Smooth muscle cell (in vitro differentiated cells): ENCODE data around the gene CFAP157. TPM values are rescaled to one million over a fixed set of nuclear protein-coding genes. Genes with fewer than 3 reads are reported as not detected.
A peak's percentile ranks its signal among the peaks of the same experiment; 100 is the strongest.

Experiments used
- DNase-seq: peaks from one replicate; lab custom pipeline; 2025; ENCODE audit not compliant: unreplicated experiment; lab: John Stamatoyannopoulos, UW
- H2AFZ ChIP-seq: fragments of 200-600 bp; sonication (generic); 2 replicates; pipeline ENCODE4 v1.6.0; 2016; ENCODE audit warnings: antibody characterized with exemption, low read depth, mild to moderate bottlenecking
- H3F3A ChIP-seq: fragments of 200-600 bp; sonication (generic); 2 replicates; pipeline ENCODE4 v1.6.0; 2017; ENCODE audit warnings: antibody characterized with exemption, low read depth
- H3K27ac ChIP-seq: fragments of 200-600 bp; sonication (generic); 2 replicates; pipeline ENCODE4 v1.5.1; 2016; ENCODE audit warnings: low read depth, mild to moderate bottlenecking
- H3K27me3 ChIP-seq: fragments of 200-600 bp; sonication (generic); 2 replicates; pipeline ENCODE4 v1.6.1; 2016; ENCODE audit warnings: low read depth, mild to moderate bottlenecking
- H3K36me3 ChIP-seq: fragments of 200-600 bp; sonication (generic); 2 replicates; pipeline ENCODE4 v1.5.1; 2016; ENCODE audit warnings: low read depth
- H3K4me1 ChIP-seq: fragments of 200-600 bp; sonication (generic); 2 replicates; pipeline ENCODE4 v1.5.1; 2016; ENCODE audit warnings: low read depth
- H3K4me2 ChIP-seq: fragments of 200-600 bp; sonication (generic); 2 replicates; pipeline ENCODE4 v1.6.0; 2016; ENCODE audit warnings: mild to moderate bottlenecking
- H3K4me3 ChIP-seq: fragments of 200-600 bp; sonication (generic); 2 replicates; pipeline ENCODE4 v1.5.1; 2016; ENCODE audit warnings: mild to moderate bottlenecking
- H3K79me2 ChIP-seq: fragments of 200-600 bp; sonication (generic); 2 replicates; pipeline ENCODE4 v1.6.0; 2016; ENCODE audit warnings: low read depth, mild to moderate bottlenecking
- H3K9ac ChIP-seq: fragments of 200-600 bp; sonication (generic); 2 replicates; pipeline ENCODE4 v1.6.0; 2016; ENCODE audit warnings: low read depth
- H3K9me3 ChIP-seq: fragments of 200-600 bp; sonication (generic); replicated peaks from 2 replicates; pipeline ENCODE4 v1.5.1; 2016; ENCODE audit warnings: low read depth
- H4K20me1 ChIP-seq: fragments of 200-600 bp; sonication (generic); 2 replicates; pipeline ENCODE4 v1.6.0; 2016; ENCODE audit warnings: low read depth
- CTCF ChIP-seq: fragments of 200-600 bp; sonication (generic); IDR thresholded peaks from 2 replicates; pipeline ENCODE4 v1.5.1; 2017; ENCODE audit warnings: borderline replicate concordance, mild to moderate bottlenecking, antibody characterized with exemption; ENCODE audit not compliant: insufficient read depth, poor library complexity, severe bottlenecking
- WGBS: methylation state at CpG from one replicate; pipeline ENCODE4 v1.1.7; 2016; ENCODE audit warnings: low lambda C conversion rate; 5-methylcytosine and 5-hydroxymethylcytosine counted together
- polyA plus RNA-seq: library from polyadenylated mRNA; unstranded; fragments of >200 nt; fragmentation: Nextera tagmentation; extraction: Ambion mirVana; gene quantifications from 2 replicates; pipeline ENCODE4 v1.2.1, GENCODE V29; 2016
- total RNA-seq: library from RNA; depleted of rRNA; stranded (reverse); fragments of >200 nt; gene quantifications from 2 replicates; pipeline ENCODE4 v1.2.3, GENCODE V29; 2014

Gene CFAP157
- total and polyA plus RNA-seq, 2 experiments from 2014 or later = 0.33 TPM; not detected in 1

DNA sequence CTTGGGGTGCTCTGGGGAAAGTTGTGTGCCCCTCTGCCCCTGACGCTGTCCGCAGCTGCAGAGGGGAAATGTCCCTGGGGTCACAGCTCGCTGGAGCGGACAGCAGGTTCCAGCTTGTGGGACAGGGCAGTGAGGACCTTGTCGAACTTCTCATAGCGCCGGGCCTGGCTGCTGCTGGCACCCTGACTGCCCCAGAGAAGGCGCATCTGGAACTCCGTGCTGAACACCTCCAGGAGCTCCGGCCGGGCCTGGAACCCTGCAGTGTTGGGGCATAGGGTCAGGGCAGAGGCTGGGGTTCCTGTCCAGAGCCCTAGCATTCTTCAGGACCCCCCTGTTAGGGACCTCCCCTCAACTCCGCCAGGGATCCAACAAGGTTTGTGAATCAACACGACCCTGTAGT, 31.9 kb downstream of the CFAP157 start:
- no peak for DNase-seq
- TF ChIP-seq CTCF = no peak
- H3K4me2 ChIP-seq = no peak overlapping the region
- H3K27me3 ChIP-seq = no peaks in the 10 kb centered on the region
- no peak overlapping the region for H2AFZ ChIP-seq
- H3F3A ChIP-seq = no peaks in the 10 kb centered on the region
- WGBS = 90% methylated on average over 13 of the region's 13 CpGs
- H3K9ac ChIP-seq = no peak overlapping the region
- no peaks in the 10 kb centered on the region for H3K36me3 ChIP-seq
- peaks cover 4% of the 10 kb centered on the region for H3K4me1 ChIP-seq
- H3K79me2 ChIP-seq = no peaks in the 10 kb centered on the region
- no peaks in the 10 kb centered on the region for H4K20me1 ChIP-seq
- H3K27ac ChIP-seq = no peak overlapping the region
- H3K4me3 ChIP-seq = no peak overlapping the region
- no peaks in the 10 kb centered on the region for H3K9me3 ChIP-seq

DNA sequence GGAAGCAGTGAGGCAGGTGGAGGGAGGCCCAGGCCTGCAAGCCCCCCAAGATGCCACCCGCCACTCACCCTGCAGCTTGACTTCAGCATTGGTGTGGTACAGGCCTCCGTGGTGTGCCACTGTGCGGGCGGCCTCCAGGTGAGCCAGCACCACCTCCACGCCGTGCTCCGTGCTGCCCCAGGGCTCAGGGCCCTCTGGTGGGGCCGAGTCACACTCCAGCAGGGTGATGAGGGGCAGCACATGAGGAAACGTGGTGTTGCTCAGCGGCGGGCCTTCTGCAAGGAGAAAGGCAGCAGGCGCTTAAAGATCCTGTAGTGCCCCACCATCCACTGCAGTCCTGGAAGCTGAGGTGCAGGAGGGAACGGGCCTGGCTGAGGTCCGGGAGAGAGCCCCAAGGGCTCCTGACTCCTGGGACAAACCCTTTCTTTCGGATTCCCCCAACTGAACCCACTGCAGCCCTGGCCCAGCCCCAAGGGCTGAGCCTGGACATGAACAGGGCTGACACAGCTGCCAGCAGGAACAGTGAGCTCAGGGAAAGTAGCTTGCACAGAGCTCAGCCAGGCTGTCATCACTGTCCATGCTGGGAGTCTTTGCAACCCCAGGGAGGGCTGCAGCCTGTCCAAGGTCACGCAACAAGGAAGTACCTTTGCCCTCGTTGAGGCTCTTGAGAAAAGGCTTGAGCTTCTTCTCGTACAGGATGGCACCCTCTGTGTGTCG, 33.0 kb downstream of the CFAP157 start:
- H3K4me3 ChIP-seq = no peak overlapping the region
- DNase-seq = no peak
- TF ChIP-seq CTCF = no peak
- H3K79me2 ChIP-seq = no peaks in the 10 kb centered on the region
- peaks cover 4% of the 10 kb centered on the region for H3K4me1 ChIP-seq
- H2AFZ ChIP-seq = no peak overlapping the region
- no peaks in the 10 kb centered on the region for H4K20me1 ChIP-seq
- H3K27ac ChIP-seq = peak overlapping the region; percentile 47
- WGBS = 93% methylated on average over 19 of the region's 19 CpGs
- H3K36me3 ChIP-seq = no peaks in the 10 kb centered on the region
- H3K4me2 ChIP-seq = no peak overlapping the region
- H3K9ac ChIP-seq = no peak overlapping the region
- no peaks in the 10 kb centered on the region for H3K9me3 ChIP-seq
- H3K27me3 ChIP-seq = no peaks in the 10 kb centered on the region
- no peaks in the 10 kb centered on the region for H3F3A ChIP-seq

- no peaks in the 10 kb centered on the region for H3F3A ChIP-seq
- H3K4me3 ChIP-seq = peak overlapping the region; percentile 53
- H3K79me2 ChIP-seq = no peaks in the 10 kb centered on the region
- peak; percentile 47 for DNase-seq
- H3K9ac ChIP-seq = peak overlapping the region; percentile 43
- peak overlapping the region; percentile 41 for H3K27ac ChIP-seq
- no peaks in the 10 kb centered on the region for H3K36me3 ChIP-seq
- H3K9me3 ChIP-seq = no peaks in the 10 kb centered on the region
- peaks cover 4% of the 10 kb centered on the region for H3K4me1 ChIP-seq
- no peaks in the 10 kb centered on the region for H3K27me3 ChIP-seq
- peak overlapping the region; percentile 92 for H3K4me2 ChIP-seq
- peak overlapping the region; percentile 82 for H2AFZ ChIP-seq
- no peaks in the 10 kb centered on the region for H4K20me1 ChIP-seq
- no peak for TF ChIP-seq CTCF
- 8% methylated on average over 38 of the region's 38 CpGs for WGBS
Observed at GRCh38 chr9:127741831-127742434, 35.1 kb downstream of the CFAP157 start.
